Measurements from ENCODE around the gene MYBPC2. TPM values are rescaled to one million over a fixed set of nuclear protein-coding genes. Genes with fewer than 3 reads are reported as not detected.

The MYBPC2 gene
- total RNA-seq, 1 donor from 2014 or later, result not detected

- Histone ChIP-seq H3K9me3 (replicated peaks) (peaks cover 5% of the 10 kb centered on the region), H3K36me3 (no peaks in the 10 kb centered on the region), H3K4me3 (no peak overlapping the region), H3K27me3 (ENCODE audit: low read depth) (no peaks in the 10 kb centered on the region), H3K4me1 (peaks cover 20% of the 10 kb centered on the region), H3K27ac (replicated peaks) (no peak overlapping the region)
- no peak for TF ChIP-seq CTCF (IDR thresholded peaks at IDR 0.05; ENCODE audit: borderline replicate concordance)
- no peak for DNase-seq
- intact Hi-C loops (cut with micrococcal nuclease), result no loop called here
Observed at GRCh38 chr19:50493171-50493570, 60.5 kb downstream of the MYBPC2 start.

- no peak for TF ChIP-seq CTCF (IDR thresholded peaks at IDR 0.05; ENCODE audit: borderline replicate concordance)
- H3K27ac ChIP-seq (replicated peaks), result no peak overlapping the region
- H3K4me1 ChIP-seq, result peaks cover 20% of the 10 kb centered on the region
- intact Hi-C loops (cut with micrococcal nuclease), result no loop called here
- no peaks in the 10 kb centered on the region for H3K36me3 ChIP-seq
- H3K9me3 ChIP-seq (replicated peaks), result peaks cover 5% of the 10 kb centered on the region
- H3K4me3 ChIP-seq, result no peak overlapping the region
- H3K27me3 ChIP-seq (ENCODE audit: low read depth), result no peaks in the 10 kb centered on the region
- no peak for DNase-seq
Observed at GRCh38 chr19:50494186-50495019, 61.7 kb downstream of the MYBPC2 start.

- H3K27me3 ChIP-seq (ENCODE audit: low read depth), result no peaks in the 10 kb centered on the region
- TF ChIP-seq CTCF (IDR thresholded peaks at IDR 0.05; ENCODE audit: borderline replicate concordance), result no peak
- no peak overlapping the region for H3K4me3 ChIP-seq
- intact Hi-C loops (cut with micrococcal nuclease), result no loop called here
- peaks cover 20% of the 10 kb centered on the region for H3K4me1 ChIP-seq
- peak overlapping the region; percentile 5 for H3K27ac ChIP-seq (replicated peaks)
- no peaks in the 10 kb centered on the region for H3K36me3 ChIP-seq
- DNase-seq, result no peak
- peaks cover 5% of the 10 kb centered on the region for H3K9me3 ChIP-seq (replicated peaks)
Observed at GRCh38 chr19:50495020-50495531, 62.4 kb downstream of the MYBPC2 start.

- peak; percentile 74 for DNase-seq
- no peaks in the 10 kb centered on the region for H3K36me3 ChIP-seq
- H3K4me3 ChIP-seq, result no peak overlapping the region
- H3K4me1 ChIP-seq, result peaks cover 9% of the 10 kb centered on the region
- intact Hi-C loops (cut with micrococcal nuclease), result no loop called here
- TF ChIP-seq CTCF (IDR thresholded peaks at IDR 0.05; ENCODE audit: borderline replicate concordance), result no peak
- no peaks in the 10 kb centered on the region for H3K9me3 ChIP-seq (replicated peaks)
- no peaks in the 10 kb centered on the region for H3K27me3 ChIP-seq (ENCODE audit: low read depth)
- H3K27ac ChIP-seq (replicated peaks), result peak overlapping the region; percentile 56
Observed at GRCh38 chr19:50496189-50497021, 63.7 kb downstream of the MYBPC2 start.

- peak; percentile 49 for DNase-seq
- H3K27ac ChIP-seq (replicated peaks), result peak overlapping the region; percentile 56
- no peak for TF ChIP-seq CTCF (IDR thresholded peaks at IDR 0.05; ENCODE audit: borderline replicate concordance)
- H3K4me3 ChIP-seq, result peak overlapping the region; percentile 6
- H3K9me3 ChIP-seq (replicated peaks), result no peaks in the 10 kb centered on the region
- no peaks in the 10 kb centered on the region for H3K27me3 ChIP-seq (ENCODE audit: low read depth)
- intact Hi-C loops (cut with micrococcal nuclease), result no loop called here
- peaks cover 3% of the 10 kb centered on the region for H3K4me1 ChIP-seq
- H3K36me3 ChIP-seq, result no peaks in the 10 kb centered on the region
Observed at GRCh38 chr19:50497022-50497405, 64.3 kb downstream of the MYBPC2 start.
